SW480 (cell line): Measurements from ENCODE around the gene PPP1R7.
"Not testable (repeated sequence)": the region's sequence is repeated elsewhere in the genome, so short reads cannot be mapped to it uniquely, and the experiment has no call there.

Source experiments
- DNase-seq: peaks from one replicate; pipeline ENCODE4 v3.0.0-alpha.2; 2016; ENCODE audit warnings: low spot score

PPP1R7 gene

GRCh38 chr2:241173557-241173956 lies 23.3 kb downstream of the PPP1R7 start:
- no peak for DNase-seq

GRCh38 chr2:241177526-241178334 lies 27.5 kb downstream of the PPP1R7 start:
- no peak for DNase-seq

- DNase-seq: no peak
These were observed 28.7 kb downstream of the PPP1R7 start for GRCh38 chr2:241178961-241179360.

- no peak for DNase-seq
These were observed 29.6 kb downstream of the PPP1R7 start for GRCh38 chr2:241179899-241180298.

DNA sequence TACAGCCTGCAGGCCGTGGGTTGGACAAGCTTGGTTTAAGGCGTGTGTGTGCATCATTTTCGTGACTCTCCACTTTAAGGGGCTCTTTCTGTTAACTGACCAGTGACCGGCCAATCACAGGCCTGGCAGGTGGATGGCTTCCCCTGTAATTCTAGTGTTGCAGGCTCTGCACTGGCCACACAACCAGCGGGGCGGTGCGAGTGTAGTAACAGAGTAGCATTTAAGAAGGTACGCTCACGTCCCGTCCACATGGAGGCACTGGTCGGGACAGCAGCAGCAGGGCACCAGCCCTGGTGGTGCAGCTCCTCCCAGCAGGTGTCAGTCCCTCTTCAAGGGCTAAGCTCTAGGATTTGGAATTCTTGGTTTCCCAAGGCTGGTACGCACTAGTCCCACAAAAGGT lies 30.2 kb downstream of the PPP1R7 start:
- no peak for DNase-seq

- DNase-seq: no peak
These were observed 31.9 kb downstream of the PPP1R7 start for GRCh38 chr2:241182126-241182525.

DNA sequence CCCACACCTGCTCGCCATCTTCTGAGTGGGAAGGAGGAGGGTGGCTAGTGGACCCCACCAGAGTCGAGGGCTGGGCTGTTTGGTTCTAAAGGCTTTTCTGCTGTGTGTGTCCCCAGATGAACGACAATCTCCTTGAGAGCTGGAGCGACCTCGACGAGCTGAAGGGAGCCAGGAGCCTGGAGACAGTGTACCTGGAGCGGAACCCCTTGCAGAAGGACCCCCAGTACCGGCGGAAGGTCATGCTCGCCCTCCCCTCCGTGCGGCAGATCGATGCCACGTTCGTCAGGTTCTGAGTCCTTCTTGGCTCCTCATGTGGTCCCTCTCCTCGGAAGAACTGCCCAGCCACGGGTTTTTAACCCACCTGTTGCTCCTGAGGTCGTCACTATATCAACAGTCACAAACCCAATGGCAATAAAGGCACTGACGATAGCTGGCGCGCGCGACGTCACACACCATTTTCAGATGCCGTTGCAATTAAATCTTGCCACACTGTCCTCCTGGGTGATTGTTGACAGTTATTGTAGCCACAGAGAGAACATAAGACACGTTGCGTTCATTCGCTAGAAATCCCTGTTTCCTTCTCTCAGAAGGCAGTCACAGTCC lies 32.4 kb downstream of the PPP1R7 start:
- DNase-seq: no peak

DNA sequence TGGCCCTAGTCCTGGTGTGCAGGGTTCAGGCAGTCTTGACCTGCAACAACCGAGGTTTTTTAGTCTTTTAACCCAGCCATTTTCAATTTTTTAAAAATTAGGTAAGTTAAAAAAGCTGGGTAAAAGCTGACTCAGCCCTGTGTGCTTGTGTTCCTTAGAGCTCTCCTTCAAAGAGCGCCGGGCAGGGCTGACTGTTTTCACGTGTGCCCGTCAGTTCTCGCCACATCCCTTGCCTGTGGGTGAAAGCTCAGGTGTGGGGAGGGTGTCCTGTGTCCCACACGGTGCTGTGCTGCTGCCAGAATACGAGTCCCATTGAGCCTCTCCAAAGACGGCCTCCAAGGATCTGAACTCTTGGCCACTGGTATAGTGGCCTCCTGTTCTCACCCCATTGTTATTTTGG lies 33.0 kb downstream of the PPP1R7 start:
- no peak for DNase-seq

DNA sequence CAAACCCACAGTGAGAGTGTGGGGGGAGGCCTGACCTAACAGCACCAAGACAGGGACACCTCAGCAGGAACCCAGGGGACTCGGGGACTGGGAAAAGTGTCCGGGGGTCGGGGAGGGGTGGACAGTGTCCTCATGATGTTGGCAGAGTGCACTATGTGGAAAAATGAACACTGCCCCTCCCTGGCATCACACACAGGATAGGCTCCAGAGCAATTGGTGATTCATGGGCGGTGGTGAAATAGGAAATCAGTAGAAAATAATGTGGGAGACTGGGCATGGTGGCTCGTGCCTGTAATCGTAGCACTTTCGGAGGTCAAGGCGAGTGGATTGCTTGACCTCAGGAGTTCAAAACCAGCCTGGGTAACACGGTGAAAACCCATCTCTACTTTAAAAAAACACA lies 34.6 kb downstream of the PPP1R7 start:
- no peak for DNase-seq

DNA sequence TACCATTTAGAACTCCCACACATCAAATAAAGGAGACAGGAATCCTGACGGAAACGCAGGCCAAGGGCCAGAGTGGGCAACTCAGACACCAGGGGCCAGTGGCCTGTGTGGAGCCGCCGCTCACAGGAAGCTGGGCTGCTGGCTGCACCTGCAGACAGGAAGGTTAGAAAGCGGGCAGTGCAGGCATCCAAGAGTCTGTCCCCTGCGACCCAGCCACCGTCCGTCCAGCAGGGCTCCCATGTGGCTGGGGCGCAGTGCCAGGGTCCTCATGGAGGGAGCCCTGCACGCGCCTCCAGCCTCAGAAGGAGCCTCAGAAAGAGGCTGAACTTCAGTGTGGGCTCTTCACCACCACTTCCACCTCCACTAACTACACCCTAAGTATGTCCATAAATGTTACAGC lies 35.7 kb downstream of the PPP1R7 start:
- DNase-seq: no peak

GRCh38 chr2:241187101-241187917 lies 37.0 kb downstream of the PPP1R7 start:
- DNase-seq: no peak

DNA sequence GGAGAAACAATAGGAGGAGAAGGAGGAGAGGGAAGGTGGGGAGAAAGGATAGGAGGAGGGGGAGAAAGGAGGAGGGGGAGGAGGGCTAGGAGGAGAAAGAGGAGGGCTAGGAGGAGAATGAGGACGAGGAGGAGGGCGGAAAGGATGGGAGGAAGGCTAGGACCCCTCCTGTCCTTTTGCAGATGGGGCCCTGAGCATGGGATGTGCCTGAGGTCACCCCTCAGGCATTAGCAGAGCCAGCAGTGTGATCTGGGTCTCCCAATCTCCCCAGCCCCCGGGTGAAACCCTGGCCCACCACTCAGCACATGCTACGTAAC lies 37.6 kb downstream of the PPP1R7 start:
- no peak for DNase-seq

DNA sequence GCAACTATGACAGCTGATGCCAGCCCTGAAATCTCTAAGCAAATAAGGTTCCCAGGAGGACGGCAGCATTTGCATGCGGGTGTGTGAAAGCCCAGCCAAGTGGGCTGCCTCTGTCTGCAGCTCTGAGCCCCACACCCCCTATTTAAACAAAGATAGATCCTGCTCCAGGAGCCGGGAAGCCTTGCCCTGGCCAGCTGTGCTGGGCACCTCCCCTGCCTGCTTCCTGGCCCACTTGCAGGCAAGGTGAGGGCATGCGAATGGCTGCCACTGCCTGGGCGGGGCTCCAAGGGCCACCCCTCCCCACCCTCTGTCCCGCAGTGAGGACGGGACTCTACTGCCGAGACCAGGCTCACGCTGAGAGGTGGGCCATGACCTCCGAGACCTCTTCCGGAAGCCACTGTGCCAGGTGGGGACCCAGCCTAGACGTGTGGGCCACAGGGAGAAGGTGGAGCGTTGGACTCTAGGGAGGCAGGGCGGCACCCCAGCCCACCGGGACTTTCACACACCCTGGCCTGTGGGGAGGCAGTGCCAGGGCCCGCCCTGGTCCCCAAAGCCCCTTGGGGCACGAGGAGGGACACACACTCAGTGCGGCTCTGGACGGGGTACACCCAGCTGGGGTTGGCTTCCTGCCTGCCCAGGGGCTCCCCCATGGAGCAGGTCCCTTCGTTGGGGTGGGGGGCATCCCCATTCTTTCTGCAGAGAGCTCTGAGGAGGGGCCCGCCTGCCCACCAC lies 38.3 kb downstream of the PPP1R7 start, which contains the start of gene ANO7:
Gene ANO7, plus strand, starts transcription at position 317 of the 732 bp plus-strand sequence. CDS start 1,387 bp downstream, outside the sequence.
- no peak for DNase-seq

- no peak for DNase-seq
These were observed 39.0 kb downstream of the PPP1R7 start for GRCh38 chr2:241189093-241189855.

- no peak for DNase-seq
These were observed 39.6 kb downstream of the PPP1R7 start for GRCh38 chr2:241189856-241190201.

GRCh38 chr2:241190291-241190981 lies 40.2 kb downstream of the PPP1R7 start:
- no peak for DNase-seq

GRCh38 chr2:241191081-241191480 lies 40.8 kb downstream of the PPP1R7 start:
- DNase-seq: no peak

DNA sequence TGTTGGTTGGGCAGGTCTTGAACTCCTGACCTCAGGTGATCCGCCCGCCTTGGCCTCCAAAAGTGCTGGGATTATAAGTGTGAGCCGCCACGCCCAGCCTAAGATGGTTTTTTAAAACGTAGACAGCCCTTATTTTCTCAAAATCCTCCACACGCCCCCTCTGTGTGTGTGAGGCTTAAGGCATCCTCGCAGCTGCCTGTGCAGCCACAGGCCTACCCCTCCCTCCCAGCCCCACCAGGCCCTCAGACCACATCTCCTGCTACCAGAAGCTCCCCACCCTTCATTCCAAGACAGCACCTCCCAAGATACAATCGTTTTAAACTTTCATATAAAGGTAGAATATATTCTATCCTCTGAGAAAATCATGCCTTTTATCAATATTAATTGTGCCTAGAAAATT lies 43.0 kb downstream of the PPP1R7 start:
- no peak for DNase-seq

DNA sequence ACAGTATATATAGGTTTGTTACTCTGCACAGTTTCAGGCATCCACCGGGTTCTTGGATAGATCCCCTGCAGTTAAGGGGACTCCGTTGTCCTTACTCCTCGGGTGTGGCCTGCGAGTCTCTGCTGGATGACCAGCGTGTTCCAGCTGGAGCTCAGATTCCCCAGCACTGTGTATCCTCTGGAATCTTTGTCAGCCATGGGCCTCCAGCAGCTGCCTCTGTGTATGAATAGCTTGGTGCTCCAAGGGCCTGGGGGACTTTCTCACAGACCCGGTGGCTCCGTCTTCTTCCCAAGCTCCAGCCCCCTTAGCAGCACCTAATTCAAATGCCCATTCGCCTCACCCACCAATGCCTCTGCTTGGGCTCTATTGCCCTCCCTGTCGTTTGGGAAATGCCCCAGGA lies 44.5 kb downstream of the PPP1R7 start:
- no peak for DNase-seq

DNA sequence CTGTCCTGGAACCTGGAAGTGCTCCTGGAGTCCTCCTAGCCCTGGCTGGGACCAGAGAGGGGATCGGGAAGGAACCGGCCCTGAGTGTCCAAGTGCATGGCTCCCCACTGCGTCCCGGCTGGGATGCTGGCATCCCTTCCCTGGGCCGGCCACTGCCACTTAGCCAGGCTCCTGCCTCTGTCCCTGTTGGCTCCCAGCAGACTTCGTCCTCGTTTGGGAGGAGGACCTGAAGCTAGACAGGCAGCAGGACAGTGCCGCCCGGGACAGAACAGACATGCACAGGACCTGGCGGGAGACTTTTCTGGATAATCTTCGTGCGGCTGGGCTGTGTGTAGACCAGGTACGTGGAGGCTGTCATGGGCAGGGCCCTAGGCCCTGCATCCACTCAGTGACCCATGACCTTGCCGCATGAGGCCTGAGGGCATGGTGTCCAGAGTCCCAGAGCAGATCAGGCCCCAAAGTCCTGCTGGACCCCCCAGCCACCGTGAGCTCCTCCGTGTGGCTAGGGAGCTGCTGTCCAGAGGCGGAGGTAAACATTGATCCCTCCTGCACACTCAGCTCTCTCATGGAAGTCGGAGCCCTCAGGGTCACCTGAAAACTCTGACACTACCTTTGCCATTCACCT lies 45.4 kb downstream of the PPP1R7 start:
- no peak for DNase-seq

DNA sequence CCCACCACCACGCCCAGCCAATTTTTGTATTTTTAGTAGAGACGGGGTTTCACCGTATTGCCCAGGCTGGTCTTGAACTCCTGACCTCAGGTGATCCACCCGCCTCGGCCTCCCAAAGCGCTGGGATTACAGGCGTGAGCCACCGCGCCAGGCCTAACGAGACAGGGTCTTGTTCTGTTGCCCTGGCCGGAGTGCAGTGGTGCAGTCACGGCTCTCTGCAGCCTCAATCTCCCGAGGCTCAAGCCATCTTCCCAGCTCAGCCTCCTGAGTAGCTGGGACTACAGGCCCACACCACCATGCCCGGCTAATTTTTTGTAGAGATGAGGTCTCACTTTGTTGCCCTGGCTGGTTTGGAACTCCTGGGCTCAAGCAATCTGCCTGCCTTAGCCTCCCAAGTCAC lies 47.0 kb downstream of the PPP1R7 start:
- not testable (repeated sequence) for DNase-seq
